Trophoblast cell (in vitro differentiated cells and primary cell): Measurements from ENCODE around the gene NFX1.
"Not testable (repeated sequence)": the region's sequence is repeated elsewhere in the genome, so short reads cannot be mapped to it uniquely, and the experiment has no call there.

Experiments used
- DNase-seq, 2 donors: peaks; one replicate each; pipeline ENCODE4 v3.0.0-alpha.2; 2016
- H2AFZ ChIP-seq: 2 replicates; pipeline ENCODE4 v1.6.1; 2013; ENCODE audit warnings: low read length, moderate library complexity, mild to moderate bottlenecking; ENCODE audit not compliant: insufficient read depth, poor library complexity
- H2AK5ac ChIP-seq: 2 replicates; pipeline ENCODE4 v1.6.1; 2013; ENCODE audit warnings: mild to moderate bottlenecking, low read length
- H2BK120ac ChIP-seq: 2 replicates; pipeline ENCODE4 v1.6.1; 2013; ENCODE audit warnings: low read length, mild to moderate bottlenecking, moderate library complexity; ENCODE audit not compliant: insufficient read depth, poor library complexity
- H2BK12ac ChIP-seq: 2 replicates; pipeline ENCODE4 v1.6.1; 2013; ENCODE audit warnings: mild to moderate bottlenecking, low read length, moderate library complexity
- H2BK5ac ChIP-seq: 2 replicates; pipeline ENCODE4 v1.6.1; 2013; ENCODE audit warnings: low read length, low read depth, moderate library complexity, mild to moderate bottlenecking; ENCODE audit not compliant: poor library complexity
- H3K14ac ChIP-seq: 2 replicates; pipeline ENCODE4 v1.6.1; 2013; ENCODE audit warnings: mild to moderate bottlenecking, low read length
- H3K18ac ChIP-seq: 2 replicates; pipeline ENCODE4 v1.6.1; 2013; ENCODE audit warnings: mild to moderate bottlenecking, low read length
- H3K23ac ChIP-seq: 2 replicates; pipeline ENCODE4 v1.6.1; 2013; ENCODE audit warnings: low read length
- H3K27ac ChIP-seq: 2 replicates; pipeline ENCODE4 v1.5.1; 2013; ENCODE audit warnings: low read depth, mild to moderate bottlenecking, inconsistent platforms, low read length, moderate library complexity
- H3K27me3 ChIP-seq: 2 replicates; pipeline ENCODE4 v1.6.1; 2013; ENCODE audit warnings: inconsistent platforms, mild to moderate bottlenecking, low read length, moderate library complexity; ENCODE audit not compliant: insufficient read depth
- H3K36me3 ChIP-seq, 2 experiments: 1 replicate in 1 of 2; 2 replicates in 1 of 2; pipeline ENCODE4 v1.6.1; 2013; ENCODE audit warnings: low read length in 2 of 2, mild to moderate bottlenecking in 2 of 2, moderate library complexity in 1 of 2; ENCODE audit not compliant: insufficient read depth in 2 of 2, control insufficient read depth in 1 of 2
- H3K4ac ChIP-seq: 2 replicates; pipeline ENCODE4 v1.6.1; 2013; ENCODE audit warnings: low read depth, mild to moderate bottlenecking, low read length, moderate library complexity
- H3K4me1 ChIP-seq, 2 experiments: 1 replicate in 1 of 2; 2 replicates in 1 of 2; pipeline ENCODE4 v1.6.1; 2013; ENCODE audit warnings: low read length in 2 of 2, mild to moderate bottlenecking in 2 of 2, moderate library complexity in 1 of 2; ENCODE audit not compliant: insufficient read depth in 2 of 2, control insufficient read depth in 1 of 2
- H3K4me2 ChIP-seq: 2 replicates; pipeline ENCODE4 v1.6.1; 2013; ENCODE audit warnings: inconsistent platforms, mild to moderate bottlenecking, low read length, moderate library complexity
- H3K4me3 ChIP-seq: 2 replicates; pipeline ENCODE4 v1.5.1; 2013; ENCODE audit warnings: mild to moderate bottlenecking, low read depth, low read length, inconsistent platforms
- H3K79me1 ChIP-seq: one replicate; pipeline ENCODE4 v1.6.1; 2013; ENCODE audit warnings: low read length
- H3K79me2 ChIP-seq: 2 replicates; pipeline ENCODE4 v1.6.1; 2013; ENCODE audit warnings: low read length, mild to moderate bottlenecking; ENCODE audit not compliant: control insufficient read depth, insufficient read depth, poor library complexity
- H3K9ac ChIP-seq: 2 replicates; pipeline ENCODE4 v1.6.1; 2013; ENCODE audit warnings: mild to moderate bottlenecking, low read length
- H3K9me3 ChIP-seq: 2 replicates; pipeline ENCODE4 v1.6.1; 2013; ENCODE audit warnings: low read depth, mild to moderate bottlenecking, control low read depth, inconsistent platforms, low read length; ENCODE audit not compliant: insufficient read depth
- H4K12ac ChIP-seq: 2 replicates; pipeline ENCODE4 v1.6.1; 2013; ENCODE audit warnings: low read depth, mild to moderate bottlenecking, low read length, moderate library complexity
- H4K8ac ChIP-seq: 2 replicates; pipeline ENCODE4 v1.6.1; 2013; ENCODE audit warnings: low read depth, mild to moderate bottlenecking, low read length, moderate library complexity
- H4K91ac ChIP-seq: one replicate; pipeline ENCODE4 v1.6.1; 2013; ENCODE audit warnings: low read depth, mild to moderate bottlenecking, low read length, moderate library complexity
- WGBS: extraction: QIAGEN DNeasy Blood & Tissue Kit; methylation state at CpG from one replicate; pipeline ENCODE4 v1.1.7; 2013; ENCODE audit warnings: missing lambda C conversion rate; ENCODE audit not compliant: insufficient read length, insufficient coverage; ENCODE audit errors: extremely low coverage; 5-methylcytosine and 5-hydroxymethylcytosine counted together

The NFX1 gene

DNA sequence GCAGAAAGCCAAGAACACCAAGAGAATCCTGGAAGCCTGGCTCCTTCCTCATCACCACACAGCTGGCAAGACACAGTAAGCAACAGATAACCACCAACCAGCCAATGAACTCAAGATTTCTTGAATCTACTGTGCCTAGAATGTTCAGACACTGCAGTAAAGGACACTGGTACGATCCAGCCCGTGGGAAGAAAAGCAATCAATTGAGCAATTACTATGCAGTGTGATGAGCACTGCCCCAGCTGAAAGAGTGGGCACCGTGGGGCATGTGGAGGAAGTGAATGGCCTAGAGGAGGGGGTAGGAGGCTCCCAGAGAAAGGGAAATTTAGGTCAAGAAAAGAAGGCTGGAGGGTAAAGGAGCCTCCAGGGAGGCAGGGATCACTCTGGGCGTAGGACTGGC lies 107.5 kb downstream of the NFX1 start:
- not testable (repeated sequence) for H4K91ac ChIP-seq, H3K79me2 ChIP-seq, H3K18ac ChIP-seq, H2AFZ ChIP-seq, DNase-seq, H4K8ac ChIP-seq, H3K9ac ChIP-seq, H3K27ac ChIP-seq, H3K36me3 ChIP-seq, H3K4me3 ChIP-seq, H3K27me3 ChIP-seq, H2BK5ac ChIP-seq, H3K4me1 ChIP-seq, H3K23ac ChIP-seq, H3K79me1 ChIP-seq, H3K14ac ChIP-seq, H4K12ac ChIP-seq, H2BK12ac ChIP-seq, H3K4ac ChIP-seq, H2BK120ac ChIP-seq, H2AK5ac ChIP-seq, H3K9me3 ChIP-seq, H3K4me2 ChIP-seq
- WGBS, result no CpG with 5 or more reads among the region's 4 CpGs

DNA sequence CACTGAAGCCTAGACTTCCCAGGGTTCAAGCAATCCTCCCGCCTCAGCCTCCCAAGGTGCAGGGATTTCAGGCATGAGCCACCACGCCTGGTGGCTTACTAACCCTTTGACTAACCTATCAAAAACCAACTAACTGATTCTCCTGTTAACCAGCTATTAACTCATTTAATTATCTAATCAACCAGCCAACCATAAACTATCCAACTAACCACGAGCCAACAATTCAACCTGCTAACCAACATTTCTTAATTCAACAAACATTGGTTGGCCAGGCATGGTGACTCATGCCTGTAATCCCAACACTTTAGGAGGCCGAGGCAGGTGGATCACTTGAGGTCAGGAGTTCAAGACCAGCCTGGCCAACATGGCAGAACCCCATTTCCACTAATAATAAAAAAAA lies 108.7 kb downstream of the NFX1 start:
- 100% methylated on average over 1 of the region's 4 CpGs for WGBS
- H3K36me3 ChIP-seq, H4K12ac ChIP-seq, H3K4ac ChIP-seq, H3K27me3 ChIP-seq, H2BK12ac ChIP-seq, H2AFZ ChIP-seq, H3K79me1 ChIP-seq, H3K79me2 ChIP-seq, H3K27ac ChIP-seq, H3K4me2 ChIP-seq, H4K91ac ChIP-seq, H3K18ac ChIP-seq, H2AK5ac ChIP-seq, H2BK5ac ChIP-seq, H3K9me3 ChIP-seq, H3K23ac ChIP-seq, H3K9ac ChIP-seq, H3K4me1 ChIP-seq, DNase-seq, H2BK120ac ChIP-seq, H4K8ac ChIP-seq, H3K14ac ChIP-seq, H3K4me3 ChIP-seq: not testable (repeated sequence)

DNA sequence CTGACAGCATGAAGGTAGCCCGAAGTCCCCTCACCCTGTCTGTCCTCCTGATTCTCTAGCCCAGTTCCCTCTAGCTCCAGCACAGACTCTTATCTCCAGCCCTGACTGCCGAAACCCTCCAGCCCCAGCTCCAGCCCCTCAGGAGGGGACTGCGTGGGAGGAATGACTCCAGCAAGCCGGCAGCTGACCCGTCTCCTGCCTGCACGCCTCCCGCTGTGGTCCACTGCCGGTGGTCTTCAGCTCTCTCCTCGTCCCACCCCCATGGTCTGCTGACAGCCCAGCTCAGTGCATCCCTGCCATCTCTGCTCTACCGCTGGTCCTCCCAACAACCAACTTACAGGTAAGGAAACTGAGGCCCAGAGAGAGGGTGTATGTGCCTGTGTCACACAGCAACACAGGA lies 111.5 kb downstream of the NFX1 start:
- H3K27ac ChIP-seq, H4K12ac ChIP-seq, H3K23ac ChIP-seq, H3K4me1 ChIP-seq, H2BK120ac ChIP-seq, DNase-seq, H3K9me3 ChIP-seq, H3K79me1 ChIP-seq, H3K4ac ChIP-seq, H3K36me3 ChIP-seq, H3K14ac ChIP-seq, H2AK5ac ChIP-seq, H3K4me3 ChIP-seq, H4K91ac ChIP-seq, H4K8ac ChIP-seq, H2BK12ac ChIP-seq, H3K27me3 ChIP-seq, H3K18ac ChIP-seq, H3K4me2 ChIP-seq, H2AFZ ChIP-seq, H2BK5ac ChIP-seq, H3K79me2 ChIP-seq, H3K9ac ChIP-seq: not testable (repeated sequence)
- WGBS, result no CpG with 5 or more reads among the region's 10 CpGs

DNA sequence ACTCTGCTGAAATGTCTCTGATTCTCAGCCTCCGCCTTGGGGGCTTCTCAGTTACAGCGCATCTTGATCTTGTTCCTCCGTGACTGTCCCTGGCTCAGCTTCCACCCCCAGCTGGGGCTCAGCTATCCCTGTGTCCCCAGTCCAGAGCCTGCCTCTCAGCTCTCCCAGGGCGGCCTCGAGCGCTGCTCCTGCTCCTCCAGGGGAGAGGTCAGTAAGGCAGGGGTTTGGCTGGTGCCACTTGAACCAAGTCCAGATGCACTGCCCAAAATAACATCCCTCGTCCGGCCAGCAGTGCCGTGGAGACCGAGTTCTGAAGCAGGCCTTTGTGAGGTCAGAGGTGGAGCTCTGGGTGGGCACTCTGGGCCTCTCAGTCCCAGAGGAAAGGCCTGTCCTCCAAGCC lies 112.1 kb downstream of the NFX1 start, which contains the start of gene AQP7:
AQP7 (minus strand) TSS at position 198 of the 400 bp plus-strand sequence. CDS start 1,306 bp downstream, outside the sequence.
- not testable (repeated sequence) for H2BK12ac ChIP-seq, H3K9ac ChIP-seq, H3K9me3 ChIP-seq, H3K18ac ChIP-seq, H4K12ac ChIP-seq, DNase-seq, H3K4me1 ChIP-seq, H3K79me2 ChIP-seq, H3K4me2 ChIP-seq, H3K27me3 ChIP-seq, H3K4ac ChIP-seq, H2BK120ac ChIP-seq, H3K79me1 ChIP-seq, H4K8ac ChIP-seq, H2BK5ac ChIP-seq, H2AFZ ChIP-seq, H3K27ac ChIP-seq, H3K23ac ChIP-seq, H3K14ac ChIP-seq, H3K36me3 ChIP-seq, H2AK5ac ChIP-seq, H3K4me3 ChIP-seq
- H4K91ac ChIP-seq, result peak within 1 kb of the TSS; percentile 27
- WGBS, result no CpG with 5 or more reads among the region's 10 CpGs
